Measurements from ENCODE around the gene C10orf71. TPM values are rescaled to one million over a fixed set of nuclear protein-coding genes. Genes with fewer than 3 reads are reported as not detected.

C10orf71 gene
- total RNA-seq, 2 donors from 2014 or later, result 0.82 TPM; not detected in 1

DNA sequence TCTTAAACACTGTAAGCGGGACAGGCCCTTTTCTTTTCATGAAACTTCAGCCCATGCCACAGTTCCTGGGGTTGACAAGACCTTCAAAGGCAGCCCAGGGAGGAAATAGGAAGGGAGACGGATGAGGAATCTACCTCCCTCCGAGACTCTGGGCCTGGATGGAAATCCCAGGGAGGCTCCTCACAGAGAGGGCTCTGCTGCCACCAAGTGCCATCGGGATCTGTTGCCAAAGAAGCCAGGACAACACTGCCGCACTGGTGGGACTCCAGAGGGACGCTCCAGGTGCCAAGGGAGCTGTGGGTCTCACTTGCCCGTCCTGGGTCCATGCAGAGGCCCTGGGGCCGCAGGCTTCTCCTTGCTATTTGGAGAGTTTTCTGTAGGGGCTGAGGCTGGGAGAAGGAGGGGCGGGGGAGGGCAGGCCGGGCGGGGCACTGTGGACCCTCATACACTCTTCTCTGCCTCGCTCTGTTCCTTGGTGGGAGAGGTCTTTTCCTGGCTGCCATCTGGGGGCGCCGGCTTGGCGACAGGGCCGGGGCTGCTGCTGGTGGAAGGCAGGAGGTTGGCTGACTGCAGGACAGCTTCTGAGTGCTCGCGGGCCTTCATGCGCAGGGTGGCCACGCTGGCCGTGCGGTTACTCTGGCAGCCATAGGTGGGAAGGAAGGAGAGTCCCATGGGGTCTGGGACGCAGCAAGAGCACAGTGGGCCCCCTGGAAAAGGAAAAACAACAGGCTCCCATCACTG is 66.9 kb downstream of the C10orf71 start:
- Histone ChIP-seq H3K36me3 (no peaks in the 10 kb centered on the region), H3K27me3 (replicated peaks; ENCODE audit: insufficient read depth) (peaks cover 2% of the 10 kb centered on the region), H3K27ac (no peak overlapping the region), H3K4me1 (replicated peaks) (no peaks in the 10 kb centered on the region), H3K9me3 (no peaks in the 10 kb centered on the region), H3K4me3 (no peak overlapping the region)
- intact Hi-C loops (cut with DNase I), result no loop called here
- DNase-seq (ENCODE audit: low spot score), result no peak
- TF ChIP-seq, protein P1, sequence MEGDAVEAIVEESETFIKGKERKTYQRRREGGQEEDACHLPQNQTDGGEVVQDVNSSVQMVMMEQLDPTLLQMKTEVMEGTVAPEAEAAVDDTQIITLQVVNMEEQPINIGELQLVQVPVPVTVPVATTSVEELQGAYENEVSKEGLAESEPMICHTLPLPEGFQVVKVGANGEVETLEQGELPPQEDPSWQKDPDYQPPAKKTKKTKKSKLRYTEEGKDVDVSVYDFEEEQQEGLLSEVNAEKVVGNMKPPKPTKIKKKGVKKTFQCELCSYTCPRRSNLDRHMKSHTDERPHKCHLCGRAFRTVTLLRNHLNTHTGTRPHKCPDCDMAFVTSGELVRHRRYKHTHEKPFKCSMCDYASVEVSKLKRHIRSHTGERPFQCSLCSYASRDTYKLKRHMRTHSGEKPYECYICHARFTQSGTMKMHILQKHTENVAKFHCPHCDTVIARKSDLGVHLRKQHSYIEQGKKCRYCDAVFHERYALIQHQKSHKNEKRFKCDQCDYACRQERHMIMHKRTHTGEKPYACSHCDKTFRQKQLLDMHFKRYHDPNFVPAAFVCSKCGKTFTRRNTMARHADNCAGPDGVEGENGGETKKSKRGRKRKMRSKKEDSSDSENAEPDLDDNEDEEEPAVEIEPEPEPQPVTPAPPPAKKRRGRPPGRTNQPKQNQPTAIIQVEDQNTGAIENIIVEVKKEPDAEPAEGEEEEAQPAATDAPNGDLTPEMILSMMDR (IDR thresholded peaks at IDR 0.05), result no peak
- TF ChIP-seq POLR2A (IDR thresholded peaks at IDR 0.05) (no peak), POLR2AphosphoS5 (IDR thresholded peaks at IDR 0.05) (no peak)
- 75% methylated on average over 22 of the region's 23 CpGs for WGBS

DNA sequence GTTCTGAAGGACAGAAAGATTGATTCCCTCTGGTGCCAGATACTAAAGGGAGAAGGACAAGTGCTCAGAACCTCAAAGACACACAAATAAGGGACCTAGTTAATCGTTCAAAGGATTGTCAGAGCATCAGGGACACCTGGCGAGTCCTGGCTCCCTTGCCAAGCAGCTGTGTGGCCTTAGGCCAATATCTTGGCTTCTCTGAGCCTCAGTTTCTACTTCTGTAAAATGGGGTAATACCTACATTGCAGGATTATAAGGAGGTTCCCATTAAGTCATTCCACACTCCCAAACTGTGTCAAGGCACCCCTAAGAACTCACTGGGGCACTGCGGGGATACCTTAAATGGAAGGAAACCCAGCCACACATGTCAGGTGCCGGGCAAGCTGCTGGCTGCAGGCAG is 67.5 kb downstream of the C10orf71 start:
- no peak overlapping the region for H3K27ac ChIP-seq
- H3K4me3 ChIP-seq, result no peak overlapping the region
- WGBS, result 55% methylated on average over 4 of the region's 4 CpGs
- no peaks in the 10 kb centered on the region for H3K9me3 ChIP-seq
- H3K4me1 ChIP-seq (replicated peaks), result no peaks in the 10 kb centered on the region
- no peaks in the 10 kb centered on the region for H3K27me3 ChIP-seq (replicated peaks; ENCODE audit: insufficient read depth)
- no peak for DNase-seq (ENCODE audit: low spot score)
- H3K36me3 ChIP-seq, result no peaks in the 10 kb centered on the region
- intact Hi-C loops (cut with DNase I), result no loop called here
- TF ChIP-seq POLR2A (IDR thresholded peaks at IDR 0.05) (no peak), POLR2AphosphoS5 (IDR thresholded peaks at IDR 0.05) (no peak)
- TF ChIP-seq, protein P1 (IDR thresholded peaks at IDR 0.05), result no peak

DNA sequence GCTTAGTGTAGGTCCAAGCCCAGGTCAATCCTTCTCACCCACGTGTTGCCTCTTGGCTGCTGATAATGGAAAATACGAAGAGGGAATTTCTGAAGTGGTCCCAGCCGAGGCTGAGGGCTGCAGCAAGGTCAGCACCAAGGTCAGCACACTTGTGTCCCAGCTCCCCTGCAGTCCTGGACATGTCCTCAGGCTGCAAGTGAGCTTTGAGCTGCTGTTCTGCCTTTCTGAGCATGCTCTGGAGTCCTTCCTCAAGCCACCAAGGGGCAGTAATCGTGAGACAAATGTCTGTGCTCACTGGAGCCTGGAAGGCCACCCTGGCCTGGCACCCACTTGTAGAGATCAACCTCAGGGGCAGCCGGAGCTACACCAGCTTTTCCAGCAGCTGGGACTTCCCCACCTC is 68.6 kb downstream of the C10orf71 start:
- no peaks in the 10 kb centered on the region for H3K27me3 ChIP-seq (replicated peaks; ENCODE audit: insufficient read depth)
- no peak overlapping the region for H3K4me3 ChIP-seq
- WGBS, result 25% methylated on average over 5 of the region's 5 CpGs
- intact Hi-C loops (cut with DNase I), result no loop called here
- no peak overlapping the region for H3K27ac ChIP-seq
- no peaks in the 10 kb centered on the region for H3K36me3 ChIP-seq
- H3K4me1 ChIP-seq (replicated peaks), result no peaks in the 10 kb centered on the region
- no peaks in the 10 kb centered on the region for H3K9me3 ChIP-seq
- TF ChIP-seq POLR2A (IDR thresholded peaks at IDR 0.05) (no peak), POLR2AphosphoS5 (IDR thresholded peaks at IDR 0.05) (no peak)
- TF ChIP-seq, protein P1 (IDR thresholded peaks at IDR 0.05), result no peak
- no peak for DNase-seq (ENCODE audit: low spot score)

DNA sequence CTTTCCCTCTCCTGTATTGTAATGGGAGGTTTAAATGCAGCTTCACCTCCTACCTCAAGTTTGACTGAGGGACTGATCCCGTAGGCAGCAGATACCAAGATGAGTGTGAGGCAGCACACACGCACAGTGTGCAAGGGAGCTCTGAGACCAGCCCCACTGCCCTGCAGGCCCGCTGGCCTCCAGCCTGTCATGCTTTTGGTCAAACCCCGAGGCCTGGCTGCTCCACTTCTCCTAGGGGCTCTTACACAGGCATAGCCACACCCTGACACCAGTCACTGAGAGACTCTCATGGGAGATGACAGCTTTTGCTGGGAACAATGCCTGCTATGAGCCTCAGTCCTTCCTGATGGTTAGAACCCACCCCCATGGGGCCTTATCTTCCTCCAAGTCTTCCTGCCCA is 69.3 kb downstream of the C10orf71 start:
- TF ChIP-seq POLR2A (IDR thresholded peaks at IDR 0.05), result no peak
- TF ChIP-seq, protein P1 (IDR thresholded peaks at IDR 0.05), result no peak
- DNase-seq (ENCODE audit: low spot score), result no peak
- Histone ChIP-seq H3K9me3 (no peaks in the 10 kb centered on the region), H3K4me1 (replicated peaks) (no peaks in the 10 kb centered on the region), H3K36me3 (no peaks in the 10 kb centered on the region), H3K27me3 (replicated peaks; ENCODE audit: insufficient read depth) (no peaks in the 10 kb centered on the region), H3K27ac (no peak overlapping the region), H3K4me3 (no peak overlapping the region)
- 100% methylated on average over 4 of the region's 4 CpGs for WGBS
- intact Hi-C loops (cut with DNase I), result no loop called here
